Measurements from ENCODE around the gene SENP6.

Gene SENP6

DNA sequence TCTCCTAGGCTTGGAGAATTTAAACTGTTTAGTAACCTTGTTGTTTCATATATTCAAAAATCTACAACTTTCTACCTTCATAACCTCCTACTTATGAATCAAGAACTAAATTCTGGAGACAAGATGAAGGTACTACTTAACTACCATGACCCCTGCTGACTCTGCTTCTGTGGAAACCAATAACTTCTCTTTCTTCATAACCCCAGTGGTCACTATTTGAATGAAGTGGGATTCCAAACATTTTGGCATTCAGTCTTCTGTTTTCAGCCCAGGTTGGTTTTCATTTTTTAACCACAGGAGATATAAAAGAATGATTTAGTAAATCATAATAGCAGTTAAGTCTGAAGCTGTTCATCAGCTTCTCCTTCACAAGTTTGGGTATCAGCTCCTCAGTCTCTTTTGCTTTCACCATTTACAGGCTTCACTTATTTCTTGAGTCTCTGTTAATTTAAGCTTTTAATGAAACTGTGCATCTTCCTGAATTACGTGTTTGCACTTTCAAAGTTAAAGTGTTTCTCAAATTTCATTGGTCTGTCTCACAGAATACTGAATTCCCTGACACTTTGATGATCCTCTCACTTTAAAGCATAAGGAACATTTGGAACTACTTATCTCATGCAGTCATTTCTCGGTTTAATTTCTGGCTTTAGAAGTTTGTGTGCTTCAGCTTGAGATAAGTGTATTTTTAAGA, 9.5 kb downstream of the SENP6 start (continued):
- TF ChIP-seq, protein P1, sequence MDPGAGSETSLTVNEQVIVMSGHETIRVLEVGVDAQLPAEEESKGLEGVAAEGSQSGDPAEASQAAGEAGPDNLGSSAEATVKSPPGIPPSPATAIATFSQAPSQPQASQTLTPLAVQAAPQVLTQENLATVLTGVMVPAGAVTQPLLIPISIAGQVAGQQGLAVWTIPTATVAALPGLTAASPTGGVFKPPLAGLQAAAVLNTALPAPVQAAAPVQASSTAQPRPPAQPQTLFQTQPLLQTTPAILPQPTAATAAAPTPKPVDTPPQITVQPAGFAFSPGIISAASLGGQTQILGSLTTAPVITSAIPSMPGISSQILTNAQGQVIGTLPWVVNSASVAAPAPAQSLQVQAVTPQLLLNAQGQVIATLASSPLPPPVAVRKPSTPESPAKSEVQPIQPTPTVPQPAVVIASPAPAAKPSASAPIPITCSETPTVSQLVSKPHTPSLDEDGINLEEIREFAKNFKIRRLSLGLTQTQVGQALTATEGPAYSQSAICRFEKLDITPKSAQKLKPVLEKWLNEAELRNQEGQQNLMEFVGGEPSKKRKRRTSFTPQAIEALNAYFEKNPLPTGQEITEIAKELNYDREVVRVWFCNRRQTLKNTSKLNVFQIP (CRISPR knock-in tag; IDR thresholded peaks at IDR 0.05; ENCODE audit: borderline replicate concordance, low read depth), result no peak
- TF ChIP-seq TCF4 (CRISPR knock-in tag; IDR thresholded peaks at IDR 0.05; ENCODE audit: borderline replicate concordance), result no peak
- TF ChIP-seq ESRRG (CRISPR knock-in tag; IDR thresholded peaks at IDR 0.05), result no peak
- TF ChIP-seq, protein P2, sequence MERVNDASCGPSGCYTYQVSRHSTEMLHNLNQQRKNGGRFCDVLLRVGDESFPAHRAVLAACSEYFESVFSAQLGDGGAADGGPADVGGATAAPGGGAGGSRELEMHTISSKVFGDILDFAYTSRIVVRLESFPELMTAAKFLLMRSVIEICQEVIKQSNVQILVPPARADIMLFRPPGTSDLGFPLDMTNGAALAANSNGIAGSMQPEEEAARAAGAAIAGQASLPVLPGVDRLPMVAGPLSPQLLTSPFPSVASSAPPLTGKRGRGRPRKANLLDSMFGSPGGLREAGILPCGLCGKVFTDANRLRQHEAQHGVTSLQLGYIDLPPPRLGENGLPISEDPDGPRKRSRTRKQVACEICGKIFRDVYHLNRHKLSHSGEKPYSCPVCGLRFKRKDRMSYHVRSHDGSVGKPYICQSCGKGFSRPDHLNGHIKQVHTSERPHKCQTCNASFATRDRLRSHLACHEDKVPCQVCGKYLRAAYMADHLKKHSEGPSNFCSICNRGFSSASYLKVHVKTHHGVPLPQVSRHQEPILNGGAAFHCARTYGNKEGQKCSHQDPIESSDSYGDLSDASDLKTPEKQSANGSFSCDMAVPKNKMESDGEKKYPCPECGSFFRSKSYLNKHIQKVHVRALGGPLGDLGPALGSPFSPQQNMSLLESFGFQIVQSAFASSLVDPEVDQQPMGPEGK (CRISPR knock-in tag; IDR thresholded peaks at IDR 0.05; ENCODE audit: borderline replicate concordance), result no peak
- no peak for TF ChIP-seq SNAI2 (CRISPR knock-in tag; IDR thresholded peaks at IDR 0.05)

DNA sequence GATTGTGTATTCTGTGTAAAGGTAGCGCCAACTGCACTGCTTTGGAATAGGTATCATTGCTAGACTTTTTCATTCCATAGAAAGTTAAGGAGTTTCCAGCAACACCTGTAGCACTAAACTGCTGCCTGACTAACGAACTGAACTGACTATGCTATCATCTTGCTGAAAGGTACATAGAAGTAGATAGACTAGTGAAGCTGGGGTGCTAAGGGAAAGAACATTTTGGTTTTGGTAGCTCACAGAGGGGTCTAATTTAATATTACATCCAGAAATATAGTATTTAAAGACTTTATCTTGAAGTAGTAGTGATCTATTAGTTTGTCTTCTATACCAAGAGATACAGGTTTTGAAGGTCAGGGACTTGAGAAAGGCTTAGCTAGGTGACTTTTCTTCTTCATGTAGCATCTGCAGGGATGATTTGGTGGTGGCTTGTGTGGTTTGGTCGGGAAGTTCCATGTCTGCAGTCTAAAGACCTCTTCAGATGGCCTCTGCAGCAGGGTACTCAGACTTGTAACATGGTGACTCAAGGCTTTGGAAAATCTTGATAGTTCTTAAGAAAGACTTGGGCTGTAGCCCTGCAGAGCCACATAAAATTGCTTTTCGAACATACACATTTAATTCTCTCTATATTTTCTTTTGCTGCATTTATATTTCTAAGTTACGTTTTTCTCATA, 10.2 kb downstream of the SENP6 start:
- no peak for ATAC-seq
- no peak for TF ChIP-seq CSDC2 (CRISPR knock-in tag; IDR thresholded peaks at IDR 0.05)
- no peak for TF ChIP-seq RARB (CRISPR knock-in tag; IDR thresholded peaks at IDR 0.05)
- no peak for TF ChIP-seq ZNF565 (CRISPR knock-in tag; conservative IDR thresholded peaks at IDR 0.05; ENCODE audit: low read depth)
- TF ChIP-seq SNAI2 (CRISPR knock-in tag; IDR thresholded peaks at IDR 0.05), result no peak
- TF ChIP-seq ARNTL (CRISPR knock-in tag; IDR thresholded peaks at IDR 0.05; ENCODE audit: borderline replicate concordance, low read depth), result no peak
- no peak for TF ChIP-seq ZC3H10 (CRISPR knock-in tag; IDR thresholded peaks at IDR 0.05)
- no peak for TF ChIP-seq ESRRG (CRISPR knock-in tag; IDR thresholded peaks at IDR 0.05)
- no peak for TF ChIP-seq OSR1 (CRISPR knock-in tag; IDR thresholded peaks at IDR 0.05)
- no peak for TF ChIP-seq BACH2 (CRISPR knock-in tag; IDR thresholded peaks at IDR 0.05; ENCODE audit: borderline replicate concordance)
- no peak for TF ChIP-seq ZFP3 (CRISPR knock-in tag; IDR thresholded peaks at IDR 0.05)
- no peak for TF ChIP-seq ISL1 (CRISPR knock-in tag; IDR thresholded peaks at IDR 0.05)
- TF ChIP-seq, protein P1 (CRISPR knock-in tag; IDR thresholded peaks at IDR 0.05; ENCODE audit: borderline replicate concordance, low read depth), result no peak
- no peak for TF ChIP-seq TOX (CRISPR knock-in tag; IDR thresholded peaks at IDR 0.05; ENCODE audit: borderline replicate concordance)
- TF ChIP-seq, protein P3, sequence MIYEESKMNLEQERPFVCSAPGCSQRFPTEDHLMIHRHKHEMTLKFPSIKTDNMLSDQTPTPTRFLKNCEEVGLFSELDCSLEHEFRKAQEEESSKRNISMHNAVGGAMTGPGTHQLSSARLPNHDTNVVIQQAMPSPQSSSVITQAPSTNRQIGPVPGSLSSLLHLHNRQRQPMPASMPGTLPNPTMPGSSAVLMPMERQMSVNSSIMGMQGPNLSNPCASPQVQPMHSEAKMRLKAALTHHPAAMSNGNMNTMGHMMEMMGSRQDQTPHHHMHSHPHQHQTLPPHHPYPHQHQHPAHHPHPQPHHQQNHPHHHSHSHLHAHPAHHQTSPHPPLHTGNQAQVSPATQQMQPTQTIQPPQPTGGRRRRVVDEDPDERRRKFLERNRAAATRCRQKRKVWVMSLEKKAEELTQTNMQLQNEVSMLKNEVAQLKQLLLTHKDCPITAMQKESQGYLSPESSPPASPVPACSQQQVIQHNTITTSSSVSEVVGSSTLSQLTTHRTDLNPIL (CRISPR knock-in tag; IDR thresholded peaks at IDR 0.05; ENCODE audit: low read depth), result no peak
- no peak for TF ChIP-seq PPARA (CRISPR knock-in tag; IDR thresholded peaks at IDR 0.05; ENCODE audit: borderline replicate concordance)
- TF ChIP-seq, protein P4, sequence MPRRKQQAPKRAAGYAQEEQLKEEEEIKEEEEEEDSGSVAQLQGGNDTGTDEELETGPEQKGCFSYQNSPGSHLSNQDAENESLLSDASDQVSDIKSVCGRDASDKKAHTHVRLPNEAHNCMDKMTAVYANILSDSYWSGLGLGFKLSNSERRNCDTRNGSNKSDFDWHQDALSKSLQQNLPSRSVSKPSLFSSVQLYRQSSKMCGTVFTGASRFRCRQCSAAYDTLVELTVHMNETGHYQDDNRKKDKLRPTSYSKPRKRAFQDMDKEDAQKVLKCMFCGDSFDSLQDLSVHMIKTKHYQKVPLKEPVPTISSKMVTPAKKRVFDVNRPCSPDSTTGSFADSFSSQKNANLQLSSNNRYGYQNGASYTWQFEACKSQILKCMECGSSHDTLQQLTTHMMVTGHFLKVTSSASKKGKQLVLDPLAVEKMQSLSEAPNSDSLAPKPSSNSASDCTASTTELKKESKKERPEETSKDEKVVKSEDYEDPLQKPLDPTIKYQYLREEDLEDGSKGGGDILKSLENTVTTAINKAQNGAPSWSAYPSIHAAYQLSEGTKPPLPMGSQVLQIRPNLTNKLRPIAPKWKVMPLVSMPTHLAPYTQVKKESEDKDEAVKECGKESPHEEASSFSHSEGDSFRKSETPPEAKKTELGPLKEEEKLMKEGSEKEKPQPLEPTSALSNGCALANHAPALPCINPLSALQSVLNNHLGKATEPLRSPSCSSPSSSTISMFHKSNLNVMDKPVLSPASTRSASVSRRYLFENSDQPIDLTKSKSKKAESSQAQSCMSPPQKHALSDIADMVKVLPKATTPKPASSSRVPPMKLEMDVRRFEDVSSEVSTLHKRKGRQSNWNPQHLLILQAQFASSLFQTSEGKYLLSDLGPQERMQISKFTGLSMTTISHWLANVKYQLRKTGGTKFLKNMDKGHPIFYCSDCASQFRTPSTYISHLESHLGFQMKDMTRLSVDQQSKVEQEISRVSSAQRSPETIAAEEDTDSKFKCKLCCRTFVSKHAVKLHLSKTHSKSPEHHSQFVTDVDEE (CRISPR knock-in tag; IDR thresholded peaks at IDR 0.05), result no peak
- TF ChIP-seq ZFP30 (CRISPR knock-in tag; IDR thresholded peaks at IDR 0.05), result no peak

DNA sequence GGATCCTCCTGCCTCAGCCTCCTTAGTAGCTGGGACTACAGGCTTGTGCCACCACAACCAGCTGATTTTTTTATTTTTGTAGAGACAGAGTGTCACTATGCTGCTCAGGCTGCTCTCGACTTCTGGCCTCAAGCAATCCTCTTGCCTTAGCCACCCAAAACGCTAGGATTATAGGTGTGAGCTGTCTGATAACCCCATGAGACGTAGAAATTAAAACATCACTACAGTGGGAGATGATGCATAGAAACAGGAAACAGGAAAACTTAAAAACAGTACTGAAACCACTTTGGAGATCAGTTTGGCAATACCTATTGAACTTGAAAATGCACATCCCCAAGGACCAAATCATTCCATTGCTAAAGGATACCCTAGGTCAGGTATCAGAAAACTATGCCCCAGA, 10.8 kb downstream of the SENP6 start:
- TF ChIP-seq ARNTL (CRISPR knock-in tag; IDR thresholded peaks at IDR 0.05; ENCODE audit: borderline replicate concordance, low read depth) (no peak), TCF4 (CRISPR knock-in tag; IDR thresholded peaks at IDR 0.05; ENCODE audit: borderline replicate concordance) (no peak), ZNF565 (CRISPR knock-in tag; conservative IDR thresholded peaks at IDR 0.05; ENCODE audit: low read depth) (no peak)
- TF ChIP-seq, protein P2 (CRISPR knock-in tag; IDR thresholded peaks at IDR 0.05; ENCODE audit: borderline replicate concordance), result no peak
- ATAC-seq, result no peak
